SK-N-SH (cell line): ENCODE measurements around the gene ACOXL. TPM values are rescaled to one million over a fixed set of nuclear protein-coding genes. Genes with fewer than 3 reads are reported as not detected.
"Not testable (repeated sequence)": the region's sequence is repeated elsewhere in the genome, so short reads cannot be mapped to it uniquely, and the experiment has no call there.

Source experiments
- CTCF ChIA-PET: fragments of 300-600, 350-600 bp; formaldehyde crosslinking; extraction: SDS; loops from one replicate; lab custom pipeline; 2021; lab: Yijun Ruan, JAX
- POLR2A ChIA-PET: fragments of 350-600 bp; sonication (Branson Sonifier 250); formaldehyde crosslinking; extraction: SDS; loops from one replicate; lab custom pipeline; 2020; ENCODE audit warnings: antibody characterized with exemption, inconsistent platforms; lab: Yijun Ruan, JAX
- DNase-seq: peaks from one replicate; pipeline ENCODE4 v3.0.0; 2012
- H2AFZ ChIP-seq: fragments of 200-600 bp; sonication (generic); 2 replicates; pipeline ENCODE4 v1.8.1; 2016; ENCODE audit warnings: antibody characterized with exemption, mild to moderate bottlenecking, low read depth
- H3F3A ChIP-seq: fragments of 200-600 bp; sonication (generic); replicated peaks from 2 replicates; pipeline ENCODE3; 2016; ENCODE audit warnings: antibody characterized with exemption, mild to moderate bottlenecking; ENCODE audit not compliant: insufficient read depth
- H3K27ac ChIP-seq, 2 experiments: fragments of 200-500 bp in 1 of 2; fragments of 200-600 bp in 1 of 2; sonication (Bioruptor generic) in 1 of 2; sonication (generic), shearing (Covaris generic) in 1 of 2; 2 replicates each; pipeline versions ENCODE4 v1.5.1 to v1.6.1; 2014 to 2016; ENCODE audit warnings: low read depth in 2 of 2, inconsistent platforms in 1 of 2, low read length in 1 of 2, mild to moderate bottlenecking in 1 of 2, mixed read lengths in 1 of 2
- H3K27me3 ChIP-seq: fragments of 200-600 bp; sonication (generic), shearing (Covaris generic); 2 replicates; pipeline ENCODE4 v1.6.1; 2016; ENCODE audit warnings: mixed run types; ENCODE audit not compliant: insufficient read depth
- H3K36me3 ChIP-seq, 2 experiments: fragments of 200-500 bp in 1 of 2; fragments of 200-600 bp in 1 of 2; sonication (Bioruptor generic) in 1 of 2; sonication (generic) in 1 of 2; replicated peaks in 1 of 2; 2 replicates each; pipeline versions ENCODE3 to v1.5.1; 2014 to 2016; ENCODE audit warnings: low read length in 1 of 2, mild to moderate bottlenecking in 1 of 2; ENCODE audit not compliant: insufficient read depth in 2 of 2, control insufficient read depth in 1 of 2
- H3K4me1 ChIP-seq, 2 experiments: fragments of 200-500 bp in 1 of 2; fragments of 200-600 bp in 1 of 2; sonication (Bioruptor generic) in 1 of 2; sonication (generic), shearing (Covaris generic) in 1 of 2; 2 replicates each; pipeline versions ENCODE4 v1.5.1 to v1.6.1; 2014 to 2016; ENCODE audit warnings: low read depth in 1 of 2, low read length in 1 of 2, mixed run types in 1 of 2; ENCODE audit not compliant: insufficient read depth in 2 of 2, control insufficient read depth in 1 of 2
- H3K4me2 ChIP-seq: fragments of 200-600 bp; sonication (generic), shearing (Covaris generic); 2 replicates; pipeline ENCODE4 v1.6.1; 2017; ENCODE audit warnings: mixed run types
- H3K4me3 ChIP-seq, 2 experiments: fragments of 200-500 bp in 1 of 2; fragments of 200-600 bp in 1 of 2; sonication (Bioruptor generic) in 1 of 2; sonication (generic), shearing (Covaris generic) in 1 of 2; 2 replicates each; pipeline versions ENCODE4 v1.5.1 to v1.8.1; 2014 to 2016; ENCODE audit warnings: low read depth in 2 of 2, inconsistent platforms in 1 of 2, low read length in 1 of 2, mild to moderate bottlenecking in 1 of 2, mixed read lengths in 1 of 2, moderate library complexity in 1 of 2
- H3K79me2 ChIP-seq: fragments of 200-600 bp; sonication (generic); 2 replicates; pipeline ENCODE4 v1.8.1; 2017; ENCODE audit warnings: mild to moderate bottlenecking; ENCODE audit not compliant: insufficient read depth
- H3K9ac ChIP-seq: fragments of 200-600 bp; sonication (generic); 2 replicates; pipeline ENCODE4 v1.6.1; 2017; ENCODE audit warnings: mixed run types
- H3K9me2 ChIP-seq: fragments of 200-600 bp; sonication (generic); 2 replicates; pipeline ENCODE4 v1.6.1; 2017; ENCODE audit warnings: mixed run types
- H3K9me3 ChIP-seq: fragments of 200-600 bp; sonication (generic); 2 replicates; pipeline ENCODE4 v1.6.1; 2017; ENCODE audit warnings: mixed run types, mild to moderate bottlenecking, moderate library complexity
- H4K20me1 ChIP-seq: fragments of 200-600 bp; sonication (generic); 2 replicates; pipeline ENCODE4 v1.6.1; 2017; ENCODE audit warnings: mild to moderate bottlenecking, mixed run types; ENCODE audit not compliant: insufficient read depth
- CHD2 ChIP-seq: fragments of 150-350 bp; IDR thresholded peaks from 2 replicates; pipeline ENCODE4 v1.6.1; 2018; ENCODE audit warnings: low read length; ENCODE audit not compliant: partially characterized antibody
- CTCF ChIP-seq: fragments of 200-600 bp; sonication (generic); IDR thresholded peaks from 2 replicates; pipeline ENCODE4 v1.6.1; 2017; ENCODE audit warnings: antibody characterized with exemption, mild to moderate bottlenecking, moderate library complexity
- EP300 ChIP-seq, 2 experiments: IDR thresholded peaks; 2 replicates each; pipeline versions ENCODE4 v1.4.0 to v1.6.1; 2012; ENCODE audit warnings: borderline replicate concordance in 1 of 2, low read depth in 1 of 2, low read length in 1 of 2
- FOXM1 ChIP-seq: IDR thresholded peaks from 2 replicates; pipeline ENCODE4 v1.4.0; 2012; ENCODE audit warnings: low read depth, mild to moderate bottlenecking
- IRF3 ChIP-seq: fragments of 150-350 bp; IDR thresholded peaks from 2 replicates; pipeline ENCODE4 v1.6.1; 2016; ENCODE audit warnings: mild to moderate bottlenecking, low read depth, low read length
- MEF2A ChIP-seq: IDR thresholded peaks from 2 replicates; pipeline ENCODE4 v1.4.0; 2012; ENCODE audit warnings: low read depth, borderline replicate concordance
- MXI1 ChIP-seq: IDR thresholded peaks from 2 replicates; pipeline ENCODE4 v1.6.1; 2012; ENCODE audit warnings: mild to moderate bottlenecking, low read depth, low read length, improper control_type of control experiment
- RCOR1 ChIP-seq: fragments of 150-350 bp; IDR thresholded peaks from 2 replicates; pipeline ENCODE4 v1.6.1; 2017; ENCODE audit warnings: antibody characterized with exemption, low read length
- RXRA ChIP-seq: IDR thresholded peaks from 2 replicates; pipeline ENCODE4 v1.4.0; 2012; ENCODE audit warnings: low read depth, mild to moderate bottlenecking, borderline replicate concordance
- TAF1 ChIP-seq: IDR thresholded peaks from 2 replicates; pipeline ENCODE4 v1.6.1; 2012; ENCODE audit warnings: low read depth, mild to moderate bottlenecking, low read length, moderate library complexity, borderline replicate concordance
- TCF12 ChIP-seq: IDR thresholded peaks from 2 replicates; pipeline ENCODE4 v1.4.0; 2012
- USF1 ChIP-seq: IDR thresholded peaks from 2 replicates; pipeline ENCODE4 v1.4.0; 2012; ENCODE audit warnings: low read depth, borderline replicate concordance
- YY1 ChIP-seq: IDR thresholded peaks from 2 replicates; pipeline ENCODE4 v1.4.0; 2012; ENCODE audit warnings: low read depth, mild to moderate bottlenecking
- ZBTB33 ChIP-seq: IDR thresholded peaks from 2 replicates; pipeline ENCODE4 v1.4.0; 2012; ENCODE audit warnings: low read depth, borderline replicate concordance
- WGBS: methylation state at CpG from one replicate; pipeline ENCODE4 v1.1.6; 2017; ENCODE audit warnings: low lambda C conversion rate; 5-methylcytosine and 5-hydroxymethylcytosine counted together
- polyA plus RNA-seq, 3 experiments: library from polyadenylated mRNA; depleted of rRNA; stranded (reverse); fragments of >200 nt; gene quantifications; 2 replicates each; pipeline ENCODE4 v1.2.3, GENCODE V29; 2012

The ACOXL gene
- polyA plus RNA-seq, 1 of the 3 experiments (the other 2 are of a cell fraction) = not detected

GRCh38 chr2:110698253-110698652 lies 34.1 kb upstream of the ACOXL start:
- H3K27me3 ChIP-seq, H3K9me2 ChIP-seq, H3K79me2 ChIP-seq, H3K4me1 ChIP-seq, POLR2A ChIA-PET, H3K4me3 ChIP-seq, CTCF ChIA-PET, H3K9me3 ChIP-seq, H3K9ac ChIP-seq, DNase-seq, H4K20me1 ChIP-seq, H3K27ac ChIP-seq, H3K4me2 ChIP-seq, H2AFZ ChIP-seq, H3F3A ChIP-seq, H3K36me3 ChIP-seq: not testable (repeated sequence)
- WGBS = 100% methylated on average over 1 of the region's 6 CpGs

- Histone ChIP-seq H3F3A (no peaks in the 10 kb centered on the region), H3K9me3 (no peaks in the 10 kb centered on the region), H3K27me3 (no peaks in the 10 kb centered on the region; the same call in 1 of the 2 replicates), H2AFZ (no peak overlapping the region), H3K4me3 (no peak overlapping the region), H3K36me3 (no peaks in the 10 kb centered on the region), H3K27ac (no peak overlapping the region), H3K9me2 (no peaks in the 10 kb centered on the region), H3K4me1 (no peaks in the 10 kb centered on the region), H3K9ac (no peak overlapping the region), H3K4me2 (no peak overlapping the region), H4K20me1 (no peaks in the 10 kb centered on the region), H3K79me2 (no peaks in the 10 kb centered on the region)
- no peak for DNase-seq
- CTCF ChIA-PET = interaction anchor here (0.7 to 2.2 kb wide), 2 partner anchors 25 to 53 kb away, joined by 3 to 6 read pairs; partner anchors contain the start of gene BUB1
- WGBS = 33% methylated on average over 2 of the region's 2 CpGs
- POLR2A ChIA-PET = no interaction called here
- TF ChIP-seq IRF3 = no peak
- no peak for TF ChIP-seq YY1
- TF ChIP-seq MXI1 = no peak
- no peak for TF ChIP-seq CHD2
Observed at GRCh38 chr2:110702514-110703380, 29.6 kb upstream of the ACOXL start.

GRCh38 chr2:110707386-110707965 lies 24.9 kb upstream of the ACOXL start:
- Histone ChIP-seq H3K4me1 (no peaks in the 10 kb centered on the region), H3K36me3 (no peaks in the 10 kb centered on the region), H3K27me3 (peaks cover 21% of the 10 kb centered on the region; the same call in 1 of the 2 replicates), H3K9ac (no peak overlapping the region), H3F3A (no peaks in the 10 kb centered on the region), H3K9me2 (no peaks in the 10 kb centered on the region), H3K9me3 (no peaks in the 10 kb centered on the region), H3K4me2 (no peak overlapping the region), H2AFZ (no peak overlapping the region), H3K79me2 (no peaks in the 10 kb centered on the region), H3K4me3 (no peak overlapping the region), H4K20me1 (no peaks in the 10 kb centered on the region), H3K27ac (no peak overlapping the region)
- ChIA-PET POLR2A (no interaction called here), CTCF (no interaction called here)
- 3% methylated on average over 1 of the region's 1 CpG for WGBS
- no peak for DNase-seq
- TF ChIP-seq EP300 (IDR thresholded peaks at IDR 0.05; ENCODE audit: borderline replicate concordance in 1 of 2, low read depth in 1 of 2, low read length in 1 of 2) = no peak
- no peak for TF ChIP-seq ZBTB33
- no peak for TF ChIP-seq TAF1
- TF ChIP-seq CHD2 = no peak
- TF ChIP-seq CTCF = no peak
- no peak for TF ChIP-seq USF1
- no peak for TF ChIP-seq FOXM1
- TF ChIP-seq TCF12 = no peak
- TF ChIP-seq RCOR1 = no peak
- TF ChIP-seq RXRA = no peak
- TF ChIP-seq MEF2A = no peak
